NB4 (cell line): ENCODE data around the gene GNG7.

Experiments used
- MAX ChIP-seq: IDR thresholded peaks from 2 replicates; pipeline ENCODE4 v1.6.1; 2011; ENCODE audit warnings: low read depth, low read length
- TF ChIP-seq, protein P1 (sequence below): IDR thresholded peaks from one replicate; pipeline ENCODE4 v1.5.1; 2012; ENCODE audit warnings: low read depth, low read length

- TF ChIP-seq, protein P1, sequence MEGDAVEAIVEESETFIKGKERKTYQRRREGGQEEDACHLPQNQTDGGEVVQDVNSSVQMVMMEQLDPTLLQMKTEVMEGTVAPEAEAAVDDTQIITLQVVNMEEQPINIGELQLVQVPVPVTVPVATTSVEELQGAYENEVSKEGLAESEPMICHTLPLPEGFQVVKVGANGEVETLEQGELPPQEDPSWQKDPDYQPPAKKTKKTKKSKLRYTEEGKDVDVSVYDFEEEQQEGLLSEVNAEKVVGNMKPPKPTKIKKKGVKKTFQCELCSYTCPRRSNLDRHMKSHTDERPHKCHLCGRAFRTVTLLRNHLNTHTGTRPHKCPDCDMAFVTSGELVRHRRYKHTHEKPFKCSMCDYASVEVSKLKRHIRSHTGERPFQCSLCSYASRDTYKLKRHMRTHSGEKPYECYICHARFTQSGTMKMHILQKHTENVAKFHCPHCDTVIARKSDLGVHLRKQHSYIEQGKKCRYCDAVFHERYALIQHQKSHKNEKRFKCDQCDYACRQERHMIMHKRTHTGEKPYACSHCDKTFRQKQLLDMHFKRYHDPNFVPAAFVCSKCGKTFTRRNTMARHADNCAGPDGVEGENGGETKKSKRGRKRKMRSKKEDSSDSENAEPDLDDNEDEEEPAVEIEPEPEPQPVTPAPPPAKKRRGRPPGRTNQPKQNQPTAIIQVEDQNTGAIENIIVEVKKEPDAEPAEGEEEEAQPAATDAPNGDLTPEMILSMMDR, result no peak
- no peak for TF ChIP-seq MAX
Measured at GRCh38 chr19:2648099-2648498, 54.4 kb downstream of the GNG7 start.
